ENCODE measurements around the gene GPR146. TPM values are rescaled to one million over a fixed set of nuclear protein-coding genes. Genes with fewer than 3 reads are reported as not detected.
A peak's percentile ranks its signal among the peaks of the same experiment; 100 is the strongest.

Gene GPR146
- total RNA-seq, 2 donors from 2014 or later, result 13.4 to 18.6 TPM

- H3K4me1 ChIP-seq, result peaks cover 0 to 48% of the 10 kb centered on the region in 2 donors
- H3K9me3 ChIP-seq, result no peaks in the 10 kb centered on the region
- DNase-seq (ENCODE audit: low spot score), result no peak
- no peaks in the 10 kb centered on the region for H3K27me3 ChIP-seq
- no peak overlapping the region for H3K27ac ChIP-seq
- no peaks in the 10 kb centered on the region for H3K36me3 ChIP-seq
- H3K4me3 ChIP-seq, result no peak overlapping the region
- TF ChIP-seq, protein P1, sequence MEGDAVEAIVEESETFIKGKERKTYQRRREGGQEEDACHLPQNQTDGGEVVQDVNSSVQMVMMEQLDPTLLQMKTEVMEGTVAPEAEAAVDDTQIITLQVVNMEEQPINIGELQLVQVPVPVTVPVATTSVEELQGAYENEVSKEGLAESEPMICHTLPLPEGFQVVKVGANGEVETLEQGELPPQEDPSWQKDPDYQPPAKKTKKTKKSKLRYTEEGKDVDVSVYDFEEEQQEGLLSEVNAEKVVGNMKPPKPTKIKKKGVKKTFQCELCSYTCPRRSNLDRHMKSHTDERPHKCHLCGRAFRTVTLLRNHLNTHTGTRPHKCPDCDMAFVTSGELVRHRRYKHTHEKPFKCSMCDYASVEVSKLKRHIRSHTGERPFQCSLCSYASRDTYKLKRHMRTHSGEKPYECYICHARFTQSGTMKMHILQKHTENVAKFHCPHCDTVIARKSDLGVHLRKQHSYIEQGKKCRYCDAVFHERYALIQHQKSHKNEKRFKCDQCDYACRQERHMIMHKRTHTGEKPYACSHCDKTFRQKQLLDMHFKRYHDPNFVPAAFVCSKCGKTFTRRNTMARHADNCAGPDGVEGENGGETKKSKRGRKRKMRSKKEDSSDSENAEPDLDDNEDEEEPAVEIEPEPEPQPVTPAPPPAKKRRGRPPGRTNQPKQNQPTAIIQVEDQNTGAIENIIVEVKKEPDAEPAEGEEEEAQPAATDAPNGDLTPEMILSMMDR (IDR thresholded peaks at IDR 0.05), result no peak
Observed at GRCh38 chr7:1040790-1041189, 3.6 kb upstream of the GPR146 start.

GRCh38 chr7:1041551-1042491 lies 2.5 kb upstream of the GPR146 start:
- no peaks in the 10 kb centered on the region for H3K27me3 ChIP-seq
- H3K4me1 ChIP-seq, result peaks cover 0 to 52% of the 10 kb centered on the region in 2 donors
- H3K9me3 ChIP-seq, result no peaks in the 10 kb centered on the region
- DNase-seq (ENCODE audit: low spot score), result no peak
- H3K27ac ChIP-seq, result peak overlapping the region; percentile 86 to 94
- H3K36me3 ChIP-seq, result no peaks in the 10 kb centered on the region
- no peak overlapping the region for H3K4me3 ChIP-seq
- TF ChIP-seq, protein P1 (IDR thresholded peaks at IDR 0.05), result no peak

DNA sequence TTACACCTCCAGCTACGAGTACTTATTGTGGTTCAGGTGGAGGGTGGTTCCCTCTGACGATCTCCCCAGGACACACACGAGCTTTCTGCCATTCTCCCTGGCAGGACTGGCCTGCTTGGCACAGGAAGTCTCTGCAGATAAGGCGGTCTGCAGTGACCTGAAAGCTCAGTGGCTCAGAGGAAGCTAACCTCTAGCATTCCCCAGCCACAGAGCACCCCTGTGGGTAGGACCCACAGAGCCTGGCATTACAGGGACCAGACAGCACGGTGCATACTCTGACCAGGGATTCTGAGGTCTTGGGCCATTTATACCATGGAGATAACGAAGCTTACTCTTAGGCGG lies 1.9 kb upstream of the GPR146 start:
- TF ChIP-seq, protein P1 (IDR thresholded peaks at IDR 0.05), result no peak
- Histone ChIP-seq H3K36me3 (no peaks in the 10 kb centered on the region), H3K27ac (peak overlapping the region; percentile 86 to 94), H3K4me1 (peaks cover 0 to 52% of the 10 kb centered on the region in 2 donors), H3K4me3 (no peak overlapping the region), H3K27me3 (no peaks in the 10 kb centered on the region), H3K9me3 (no peaks in the 10 kb centered on the region)
- no peak for DNase-seq (ENCODE audit: low spot score)

GRCh38 chr7:1043552-1044188 lies 676 bp upstream of the GPR146 start:
- DNase-seq (ENCODE audit: low spot score), result no peak
- peaks cover 0 to 57% of the 10 kb centered on the region in 2 donors for H3K4me1 ChIP-seq
- H3K4me3 ChIP-seq, result peak overlapping the region; percentile 21 to 81
- H3K27ac ChIP-seq, result peak overlapping the region; percentile 86 to 94
- no peaks in the 10 kb centered on the region for H3K36me3 ChIP-seq
- H3K27me3 ChIP-seq, result no peaks in the 10 kb centered on the region
- TF ChIP-seq, protein P1 (IDR thresholded peaks at IDR 0.05), result no peak
- H3K9me3 ChIP-seq, result no peaks in the 10 kb centered on the region

GRCh38 chr7:1045069-1046063 lies 1.0 kb downstream of the GPR146 start:
- Histone ChIP-seq H3K27ac (peak overlapping the region; percentile 94 to 95), H3K4me1 (peaks cover 0 to 72% of the 10 kb centered on the region in 2 donors), H3K4me3 (peak overlapping the region; percentile 64 to 81), H3K9me3 (no peaks in the 10 kb centered on the region), H3K36me3 (no peaks in the 10 kb centered on the region), H3K27me3 (no peaks in the 10 kb centered on the region)
- TF ChIP-seq, protein P1 (IDR thresholded peaks at IDR 0.05), result no peak
- no peak for DNase-seq (ENCODE audit: low spot score)

Data from right atrium auricular region (tissue), 2 donors.